Loucy (cell line): ENCODE results near the gene FSTL3.

Experiments
- EZH2phosphoT487 ChIP-seq: fragments of 200-600 bp; IDR thresholded peaks from 2 replicates; pipeline ENCODE4 v1.6.1; 2018; ENCODE audit warnings: antibody characterized with exemption, mild to moderate bottlenecking, moderate library complexity, borderline replicate concordance
- TF ChIP-seq, protein P1 (sequence below): fragments of 200-600 bp; sonication (generic); conservative IDR thresholded peaks from 2 replicates; pipeline ENCODE4 v1.5.1; 2014; ENCODE audit warnings: mild to moderate bottlenecking, antibody characterized with exemption, low read length

DNA sequence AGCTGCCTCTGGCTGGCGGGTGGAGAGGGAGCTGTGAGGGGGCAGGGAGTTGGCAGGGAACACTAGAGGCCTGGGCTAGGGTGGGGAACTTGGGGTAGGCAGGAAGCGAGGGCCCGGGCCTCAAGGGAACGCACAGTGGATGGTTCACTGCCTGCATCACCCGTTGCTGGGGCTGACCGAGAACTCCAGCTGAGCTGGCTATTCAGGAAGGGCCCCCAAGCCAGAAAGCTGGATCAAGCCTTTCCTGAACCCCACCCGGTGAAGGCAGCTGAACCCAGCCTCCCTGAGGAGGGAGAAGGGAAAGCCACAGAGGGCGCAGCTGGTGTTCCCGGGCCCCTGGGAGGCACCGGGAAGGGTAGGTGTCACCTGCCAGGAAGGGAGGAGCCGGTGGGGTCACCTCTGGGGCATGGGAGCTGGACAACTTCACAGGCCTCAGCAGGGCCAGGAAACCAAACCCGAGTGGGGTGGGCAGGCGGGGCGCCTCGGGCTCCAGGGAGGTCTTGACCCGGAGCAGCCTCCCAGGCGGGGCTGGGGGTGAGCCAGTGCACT is 46.4 kb downstream of the FSTL3 start:
- TF ChIP-seq, protein P1, sequence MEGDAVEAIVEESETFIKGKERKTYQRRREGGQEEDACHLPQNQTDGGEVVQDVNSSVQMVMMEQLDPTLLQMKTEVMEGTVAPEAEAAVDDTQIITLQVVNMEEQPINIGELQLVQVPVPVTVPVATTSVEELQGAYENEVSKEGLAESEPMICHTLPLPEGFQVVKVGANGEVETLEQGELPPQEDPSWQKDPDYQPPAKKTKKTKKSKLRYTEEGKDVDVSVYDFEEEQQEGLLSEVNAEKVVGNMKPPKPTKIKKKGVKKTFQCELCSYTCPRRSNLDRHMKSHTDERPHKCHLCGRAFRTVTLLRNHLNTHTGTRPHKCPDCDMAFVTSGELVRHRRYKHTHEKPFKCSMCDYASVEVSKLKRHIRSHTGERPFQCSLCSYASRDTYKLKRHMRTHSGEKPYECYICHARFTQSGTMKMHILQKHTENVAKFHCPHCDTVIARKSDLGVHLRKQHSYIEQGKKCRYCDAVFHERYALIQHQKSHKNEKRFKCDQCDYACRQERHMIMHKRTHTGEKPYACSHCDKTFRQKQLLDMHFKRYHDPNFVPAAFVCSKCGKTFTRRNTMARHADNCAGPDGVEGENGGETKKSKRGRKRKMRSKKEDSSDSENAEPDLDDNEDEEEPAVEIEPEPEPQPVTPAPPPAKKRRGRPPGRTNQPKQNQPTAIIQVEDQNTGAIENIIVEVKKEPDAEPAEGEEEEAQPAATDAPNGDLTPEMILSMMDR = no peak
- no peak for TF ChIP-seq EZH2phosphoT487
